ENCODE measurements around the gene TMEM100. TPM values are rescaled to one million over a fixed set of nuclear protein-coding genes. Genes with fewer than 3 reads are reported as not detected.

TMEM100 gene
- total and polyA plus RNA-seq, 2 experiments from 2014 or later, result 0.10 to 0.73 TPM

GRCh38 chr17:55705847-55706246, 16.8 kb downstream of the TMEM100 start:
- no peak for ATAC-seq
- H3K27ac Mint-ChIP-seq, result no peak overlapping the region

GRCh38 chr17:55704401-55704800, 18.3 kb downstream of the TMEM100 start:
- no peaks in the 10 kb centered on the region for H3F3A ChIP-seq (replicated peaks; ENCODE audit: low read depth)
- no peak for TF ChIP-seq JUNB (IDR thresholded peaks at IDR 0.05; ENCODE audit: unreplicated experiment)
- no peak for TF ChIP-seq STAT1 (IDR thresholded peaks at IDR 0.05; ENCODE audit: unreplicated experiment)
- no peak for TF ChIP-seq CREB1 (CRISPR knock-in tag; IDR thresholded peaks at IDR 0.05; ENCODE audit: low read depth)
- no peak for TF ChIP-seq CTCF (conservative IDR thresholded peaks at IDR 0.05; ENCODE audit: low read depth in 2 of 2)
- no peak for TF ChIP-seq ETS1 (IDR thresholded peaks at IDR 0.05)
- TF ChIP-seq ZNF331 (CRISPR knock-in tag; IDR thresholded peaks at IDR 0.05; ENCODE audit: low read depth), result no peak
- no peak for TF ChIP-seq NANOG (IDR thresholded peaks at IDR 0.05; ENCODE audit: borderline replicate concordance)
- no peak for TF ChIP-seq POLR2AphosphoS5 (IDR thresholded peaks at IDR 0.05; ENCODE audit: low read depth)
- TF ChIP-seq ZNF462 (CRISPR knock-in tag; IDR thresholded peaks at IDR 0.05), result no peak
- TF ChIP-seq EZH2 (IDR thresholded peaks at IDR 0.05; ENCODE audit: low read depth, unreplicated experiment), result no peak
- no peak for TF ChIP-seq ZNF114 (CRISPR knock-in tag; IDR thresholded peaks at IDR 0.05)

More at GRCh38 chr17:55705847-55706246, 16.8 kb downstream of the TMEM100 start:
- H3K27ac ChIP-seq (ENCODE audit: low read depth), result no peak overlapping the region
- H3K36me3 ChIP-seq (ENCODE audit: insufficient read depth), result no peaks in the 10 kb centered on the region
- H3K4me3 Mint-ChIP-seq, result no peak overlapping the region
- no peak for DNase-seq (ENCODE audit: low spot score)
- H4K20me1 ChIP-seq (replicated peaks; ENCODE audit: insufficient read depth), result no peaks in the 10 kb centered on the region
- 0 out of 3 replicates have a peak, but pooled peaks cover 3% of the 10 kb centered on the region for H3K9me3 Mint-ChIP-seq
- peaks cover 23% of the 10 kb centered on the region for H3K4me1 Mint-ChIP-seq
- TF ChIP-seq EZH2phosphoT487 (IDR thresholded peaks at IDR 0.05; ENCODE audit: unreplicated experiment), result no peak
- no peak overlapping the region for H3K4me3 ChIP-seq
- peaks cover 12% of the 10 kb centered on the region for H3K4me1 ChIP-seq (ENCODE audit: insufficient read depth)
- H3K79me2 ChIP-seq (replicated peaks; ENCODE audit: insufficient read depth), result no peaks in the 10 kb centered on the region
- no peaks in the 10 kb centered on the region; the same call in 1 of the 2 replicates for H3K9me2 ChIP-seq (ENCODE audit: insufficient read depth)
- H3K36me3 Mint-ChIP-seq (ENCODE audit: low read depth), result no peaks in the 10 kb centered on the region
- no peaks in the 10 kb centered on the region for H3K27me3 ChIP-seq (ENCODE audit: insufficient read depth)
- H3K4me2 ChIP-seq, result no peak overlapping the region
- H3K27me3 Mint-ChIP-seq (ENCODE audit: insufficient read depth, low read depth, poor library complexity), result no peaks in the 10 kb centered on the region
- H2AFZ ChIP-seq, result no peak overlapping the region
- no peaks in the 10 kb centered on the region for H3F3A ChIP-seq (replicated peaks; ENCODE audit: low read depth)

More at GRCh38 chr17:55704401-55704800, 18.3 kb downstream of the TMEM100 start:
- H3K36me3 Mint-ChIP-seq (ENCODE audit: low read depth), result no peaks in the 10 kb centered on the region
- Histone ChIP-seq H3K79me2 (replicated peaks; ENCODE audit: insufficient read depth) (no peaks in the 10 kb centered on the region), H4K20me1 (replicated peaks; ENCODE audit: insufficient read depth) (no peaks in the 10 kb centered on the region), H2AFZ (no peak overlapping the region), H3K27ac (ENCODE audit: low read depth) (no peak overlapping the region), H3K4me1 (ENCODE audit: insufficient read depth) (peaks cover 12% of the 10 kb centered on the region), H3K27me3 (ENCODE audit: insufficient read depth) (no peaks in the 10 kb centered on the region), H3K4me2 (no peak overlapping the region), H3K9me2 (ENCODE audit: insufficient read depth) (no peaks in the 10 kb centered on the region; the same call in 1 of the 2 replicates), H3K4me3 (no peak overlapping the region), H3K36me3 (ENCODE audit: insufficient read depth) (no peaks in the 10 kb centered on the region)
- peaks cover 23% of the 10 kb centered on the region for H3K4me1 Mint-ChIP-seq
- ATAC-seq, result no peak
- DNase-seq (ENCODE audit: low spot score), result no peak
- H3K27ac Mint-ChIP-seq, result no peak overlapping the region
- no peaks in the 10 kb centered on the region for H3K27me3 Mint-ChIP-seq (ENCODE audit: insufficient read depth, low read depth, poor library complexity)
- H3K9me3 Mint-ChIP-seq, result 0 out of 3 replicates have a peak, but pooled peaks cover 3% of the 10 kb centered on the region
- no peak overlapping the region for H3K4me3 Mint-ChIP-seq
